ENCODE results near the gene RGS6. TPM values are rescaled to one million over a fixed set of nuclear protein-coding genes. Genes with fewer than 3 reads are reported as not detected.

The RGS6 gene
- polyA plus RNA-seq, 1 donor = 1.00 TPM

DNA sequence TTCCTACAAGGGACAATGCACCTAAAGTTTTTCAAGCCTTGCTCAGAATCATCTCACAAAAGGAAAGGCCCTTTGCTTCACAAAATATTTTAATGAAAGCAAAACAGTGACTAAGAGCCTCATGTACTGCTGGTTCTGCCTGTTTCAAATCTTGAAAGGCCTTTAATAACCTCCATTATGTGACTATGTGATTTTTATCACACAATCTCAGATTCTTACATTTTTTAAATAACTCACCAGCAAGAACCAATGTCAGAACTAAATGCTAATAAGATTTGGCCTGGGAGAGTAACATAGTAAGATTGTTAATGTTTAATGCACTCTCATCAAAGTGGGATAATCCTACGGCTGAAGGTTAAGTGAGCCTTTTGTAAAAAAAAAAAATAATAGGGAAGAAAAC is 378.9 kb downstream of the RGS6 start:
- DNase-seq = no peak

DNA sequence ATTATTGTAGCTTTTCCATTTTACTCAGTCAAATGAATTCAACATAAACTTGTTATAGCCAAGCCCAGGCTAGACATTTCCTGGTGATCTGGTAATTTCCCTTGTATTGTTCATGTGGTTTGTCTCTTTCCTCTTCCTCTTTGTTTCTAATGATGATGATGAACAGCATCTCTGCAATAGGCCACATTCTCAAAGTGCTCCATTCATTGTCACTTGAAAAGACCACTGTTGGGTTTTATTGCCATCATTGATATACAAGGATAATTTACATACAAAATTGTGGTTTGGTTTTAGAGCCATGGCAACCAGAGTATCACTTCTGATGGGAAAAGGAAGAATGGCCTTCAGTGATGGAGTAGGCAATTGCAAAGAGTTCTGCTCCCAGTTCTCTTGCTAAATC is 379.3 kb downstream of the RGS6 start:
- no peak for DNase-seq

DNA sequence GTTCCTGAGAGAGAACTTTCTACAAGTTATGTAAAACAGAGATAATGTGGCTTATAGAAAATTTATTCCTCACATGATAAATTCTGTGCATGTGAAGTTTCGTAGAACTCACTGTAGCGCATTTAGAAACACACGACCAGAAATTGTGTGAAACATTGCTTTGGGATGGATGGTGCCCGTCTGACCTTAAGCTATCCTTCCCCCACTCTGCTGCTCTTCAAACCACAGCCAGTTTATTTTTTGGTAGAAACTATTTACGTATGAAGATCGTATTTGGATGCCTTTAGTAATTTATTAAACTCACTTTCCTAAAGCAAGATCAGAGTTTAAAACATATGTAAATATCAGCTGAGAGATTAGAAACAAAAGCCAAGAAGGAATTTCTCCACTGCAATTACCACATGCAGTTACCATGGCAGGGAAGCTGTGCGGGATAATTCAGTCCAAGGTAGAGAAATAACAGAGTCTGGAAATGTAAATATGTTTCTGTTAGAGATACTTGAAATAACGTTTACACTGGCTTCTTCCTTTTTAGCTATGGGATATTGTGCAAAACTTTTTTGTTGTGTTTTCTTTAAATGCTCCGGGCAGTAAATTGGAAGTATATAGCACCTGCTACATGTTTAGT is 382.7 kb downstream of the RGS6 start:
- no peak for DNase-seq

DNA sequence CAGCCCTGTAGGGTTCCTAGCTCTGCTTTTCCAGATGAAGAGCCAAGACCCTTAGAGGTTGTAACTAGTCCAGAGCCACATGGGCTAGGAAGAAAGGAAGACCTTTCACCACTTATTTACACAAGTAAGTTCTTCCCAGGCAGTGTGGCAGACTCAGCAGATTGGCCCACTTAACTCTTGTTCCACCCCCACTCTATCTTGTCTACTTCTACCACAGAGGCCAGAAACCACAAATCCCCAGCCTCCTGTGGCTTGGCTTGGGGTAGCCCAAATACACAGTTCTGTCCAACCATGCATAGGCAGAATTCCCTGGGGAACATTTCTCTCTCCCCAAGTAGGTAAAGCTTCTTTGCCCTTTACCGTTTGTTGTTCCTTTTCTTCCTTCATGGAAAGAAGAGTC is 383.5 kb downstream of the RGS6 start:
- DNase-seq = no peak

DNA sequence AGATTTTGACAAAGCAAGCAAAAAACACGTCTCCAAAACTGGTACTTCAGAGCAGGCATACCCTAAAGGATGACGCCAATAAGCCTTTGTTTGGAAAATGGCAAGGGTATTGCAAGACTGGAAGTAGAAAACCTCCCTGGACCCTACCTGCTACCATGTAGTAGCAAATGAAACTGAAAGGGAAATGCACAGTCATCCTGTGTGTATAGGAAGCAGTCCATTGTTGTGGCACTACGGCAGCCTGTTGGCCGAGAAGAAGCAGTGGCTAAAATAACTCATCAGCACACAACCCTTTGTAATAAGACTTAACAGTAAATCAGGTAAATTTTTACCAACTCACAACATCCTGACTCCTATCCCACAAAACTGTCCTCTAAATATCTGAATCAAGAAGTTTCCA is 386.4 kb downstream of the RGS6 start:
- no peak for DNase-seq

DNA sequence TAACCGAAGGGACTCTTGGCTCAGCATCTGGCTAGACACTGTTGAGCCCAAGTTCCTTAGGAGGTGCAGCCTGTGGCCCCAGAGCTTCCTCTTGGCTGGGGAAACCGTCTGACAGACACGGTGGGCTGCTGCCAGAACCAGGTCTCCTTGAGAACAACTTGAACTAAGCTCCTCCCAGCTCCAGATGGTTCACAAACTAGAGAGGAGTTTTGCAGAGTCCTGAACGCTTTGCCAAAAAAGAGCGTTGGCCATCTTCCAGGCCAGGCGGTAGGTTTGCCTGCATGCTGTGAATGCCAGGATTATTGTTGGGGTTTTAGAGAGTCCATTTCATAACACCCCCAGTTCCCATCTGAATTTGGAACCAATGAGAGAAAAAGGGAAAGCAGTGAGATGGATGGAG is 399.8 kb downstream of the RGS6 start:
- DNase-seq = no peak

DNA sequence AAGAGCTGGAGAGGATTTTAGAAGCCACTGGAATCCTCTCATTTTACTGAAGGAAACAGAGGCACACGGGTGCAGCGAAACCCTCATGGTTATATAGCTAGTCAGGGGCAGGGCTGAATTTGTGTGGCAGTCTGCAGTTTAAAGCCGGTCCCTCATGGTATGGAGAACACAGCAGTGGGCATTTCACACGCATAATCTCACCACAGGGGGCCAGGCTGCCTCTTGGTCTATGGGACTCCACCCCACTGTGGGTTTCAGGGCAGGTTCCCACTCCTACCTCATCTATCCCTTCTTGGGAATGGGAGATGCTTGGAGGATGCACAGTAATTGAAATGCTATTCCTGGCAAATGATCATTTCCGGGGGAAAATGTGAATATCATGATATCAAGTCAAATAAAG is 400.6 kb downstream of the RGS6 start:
- DNase-seq = no peak

DNA sequence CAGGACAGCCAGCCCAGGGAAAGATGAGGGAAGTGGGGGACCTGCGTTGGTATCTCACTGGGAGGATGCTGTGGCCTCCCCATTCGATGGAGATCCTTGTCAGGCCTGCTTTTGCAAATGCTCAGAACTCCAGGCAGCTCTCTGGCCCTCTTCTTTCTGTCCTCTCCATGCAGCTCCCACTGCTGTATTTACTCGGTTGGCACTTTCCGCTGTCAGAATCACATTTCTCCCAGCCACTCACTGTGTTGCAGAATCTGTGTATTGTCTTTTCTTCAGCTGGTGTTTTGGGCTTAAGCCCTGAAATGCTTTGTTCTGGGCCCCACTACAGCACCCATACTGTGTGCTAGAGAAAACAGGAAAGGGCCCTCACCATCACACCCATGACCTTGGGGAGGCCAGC is 401.1 kb downstream of the RGS6 start:
- DNase-seq = no peak

DNA sequence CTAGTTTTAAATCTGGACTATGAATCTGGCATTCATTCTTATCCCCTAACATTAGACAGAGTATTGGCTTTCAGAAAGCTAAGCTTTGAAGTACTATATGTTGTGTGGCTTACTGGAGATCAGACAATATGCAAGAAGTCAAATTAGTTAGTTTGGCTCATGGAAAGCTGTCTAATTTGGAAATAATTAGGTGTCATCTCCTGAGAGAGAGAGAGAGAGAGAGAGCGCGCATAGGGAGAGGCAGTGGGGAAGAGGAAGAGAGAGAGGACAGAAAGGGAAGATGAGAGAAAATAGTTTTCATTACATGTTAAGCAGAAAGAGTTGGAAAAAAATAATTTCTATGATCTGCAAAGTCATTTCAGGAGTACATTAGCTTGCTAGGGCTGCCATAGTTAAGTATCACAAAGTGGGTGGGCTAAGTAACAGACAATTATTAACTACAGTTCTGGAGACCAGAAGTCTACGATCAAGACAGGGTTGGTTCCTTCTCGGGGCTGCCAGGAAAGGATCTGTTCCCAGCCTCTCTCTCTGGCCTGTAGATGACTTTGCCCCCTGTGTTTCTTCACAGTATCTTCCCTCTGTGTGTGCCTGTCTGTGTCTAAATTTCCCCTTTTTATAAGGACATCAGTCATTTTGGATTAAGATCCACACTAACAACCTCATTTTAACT is 404.2 kb downstream of the RGS6 start:
- DNase-seq = no peak

DNA sequence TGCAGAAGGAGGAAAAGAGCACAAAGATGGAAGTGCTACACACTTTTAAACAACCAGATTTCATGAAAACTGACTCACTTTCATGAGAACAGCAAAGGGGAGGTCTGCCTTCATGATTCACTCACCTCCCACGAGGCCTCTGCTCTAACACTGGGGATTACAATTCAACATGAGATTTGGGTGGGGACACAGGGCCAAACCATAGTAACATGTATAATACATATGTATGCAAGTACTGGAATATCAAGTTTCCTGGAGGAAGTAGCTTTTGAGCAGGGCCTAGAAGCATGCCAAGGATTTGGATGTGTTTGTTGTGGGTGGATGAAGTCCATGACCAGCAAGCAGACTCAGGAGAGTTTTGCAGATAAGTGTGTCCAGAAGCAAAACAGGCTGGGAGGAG is 409.0 kb downstream of the RGS6 start:
- DNase-seq = no peak

DNA sequence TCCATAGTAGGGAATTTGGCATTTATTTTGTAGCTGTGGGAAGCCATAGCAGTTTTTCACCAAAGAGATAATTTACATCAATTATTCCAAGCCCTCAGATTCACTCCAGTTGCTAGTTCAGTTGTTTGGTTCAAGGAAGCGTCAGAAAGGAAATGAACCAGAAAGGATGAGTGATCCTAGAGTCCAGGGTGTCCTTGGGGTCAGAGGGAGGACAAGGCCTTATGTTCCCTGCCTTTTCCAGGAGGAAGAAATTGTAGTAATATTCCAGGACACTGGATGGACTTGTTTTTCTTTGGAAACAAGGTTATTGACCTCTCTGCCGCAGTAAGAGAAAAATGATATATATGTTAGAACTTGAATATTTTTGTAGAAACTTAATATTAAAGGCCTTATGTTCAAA is 409.5 kb downstream of the RGS6 start:
- DNase-seq = no peak

DNA sequence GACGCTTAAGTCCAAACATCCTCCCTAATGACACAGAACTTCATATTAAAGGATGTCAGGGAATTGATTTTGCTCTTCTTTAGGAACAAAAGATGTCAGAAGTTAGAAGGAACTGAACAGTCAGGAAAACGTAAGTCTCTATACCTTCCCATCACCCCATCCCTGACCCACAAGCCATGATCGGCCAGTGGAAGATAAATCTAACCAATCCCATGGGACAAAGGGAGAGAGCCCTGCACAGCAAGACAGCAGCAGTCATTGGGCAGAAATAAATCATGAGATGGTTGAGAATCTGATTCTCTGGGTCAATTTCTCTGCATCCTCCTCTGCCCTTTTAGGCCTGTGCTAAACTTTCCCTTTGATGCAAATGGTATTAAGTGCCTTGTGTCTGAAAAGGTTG is 414.9 kb downstream of the RGS6 start:
- no peak for DNase-seq

DNA sequence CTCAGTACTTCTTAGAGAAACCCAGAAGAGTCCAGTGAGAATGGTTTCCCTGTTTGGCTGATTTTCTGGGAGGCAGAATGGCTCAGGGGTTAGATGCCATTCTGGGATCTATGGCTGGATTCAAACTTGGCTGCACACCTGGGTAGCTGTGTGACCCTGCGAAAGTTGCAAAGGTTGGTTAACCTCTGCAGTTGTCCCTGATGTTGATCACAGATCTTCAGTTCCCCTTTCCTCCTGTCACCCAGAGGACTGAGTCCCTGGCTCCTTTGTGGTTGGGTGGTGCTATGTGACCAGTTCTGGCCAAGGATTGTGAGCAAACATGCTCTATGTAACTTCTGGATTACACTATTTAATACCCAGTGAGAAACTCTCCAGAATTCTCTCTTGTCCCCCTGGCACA is 418.0 kb downstream of the RGS6 start:
- DNase-seq = no peak

DNA sequence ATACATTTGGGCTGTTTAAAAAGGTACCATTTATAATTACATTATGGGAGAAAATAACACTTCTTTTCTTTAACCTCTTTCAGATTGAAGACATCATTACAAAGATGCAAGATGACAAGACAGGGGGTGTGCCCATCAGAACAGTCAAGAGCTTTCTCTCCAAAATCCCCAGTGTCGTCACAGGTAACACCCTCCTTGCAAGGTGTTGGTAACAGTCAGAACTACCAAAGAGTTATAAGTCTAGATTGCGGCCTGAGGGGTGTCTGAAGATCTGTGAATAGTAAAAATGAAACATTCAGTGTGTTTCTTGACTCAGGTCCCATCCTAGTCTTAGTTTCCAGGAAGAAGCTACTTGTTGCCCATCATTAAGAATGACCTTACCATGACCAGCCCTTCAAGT is 419.8 kb downstream of the RGS6 start:
- no peak for DNase-seq

DNA sequence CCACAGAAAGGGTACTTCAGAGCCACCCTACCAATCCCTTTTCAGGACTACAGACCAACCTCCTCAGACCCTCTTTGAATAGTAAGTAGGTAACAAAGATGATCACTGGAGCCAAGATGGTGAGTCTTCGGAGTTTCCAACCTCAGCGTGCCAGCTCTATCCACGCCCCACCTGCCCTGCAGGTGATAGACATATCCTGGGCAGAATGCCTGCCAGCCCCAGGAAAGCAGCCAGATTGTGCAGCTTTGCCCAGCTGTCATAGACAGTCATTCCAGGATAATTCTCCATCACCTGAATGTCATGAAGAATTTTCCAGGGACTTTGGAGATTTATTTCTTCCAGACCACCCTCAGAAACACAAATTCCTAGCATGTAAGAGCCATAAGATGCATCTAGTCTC is 434.4 kb downstream of the RGS6 start:
- DNase-seq = no peak

DNA sequence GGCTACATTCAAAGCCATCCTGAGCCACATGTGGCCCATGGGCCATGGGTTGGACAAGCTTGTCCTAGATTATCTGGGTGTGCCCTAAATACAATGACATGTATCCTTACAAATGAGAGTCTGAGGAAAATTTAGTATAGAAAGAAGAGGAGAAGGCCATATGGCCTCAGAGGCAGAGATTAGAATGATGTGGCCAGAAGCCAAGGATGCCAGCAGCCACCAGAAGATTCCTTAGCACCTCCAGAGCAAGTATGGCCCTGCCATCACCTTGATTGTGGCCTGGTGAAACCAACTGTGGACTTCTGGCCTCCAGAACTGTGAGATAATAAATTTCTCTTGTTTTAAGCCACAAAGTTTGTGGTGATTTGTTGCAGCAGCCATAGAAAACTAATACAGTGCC is 436.9 kb downstream of the RGS6 start:
- DNase-seq = no peak

DNA sequence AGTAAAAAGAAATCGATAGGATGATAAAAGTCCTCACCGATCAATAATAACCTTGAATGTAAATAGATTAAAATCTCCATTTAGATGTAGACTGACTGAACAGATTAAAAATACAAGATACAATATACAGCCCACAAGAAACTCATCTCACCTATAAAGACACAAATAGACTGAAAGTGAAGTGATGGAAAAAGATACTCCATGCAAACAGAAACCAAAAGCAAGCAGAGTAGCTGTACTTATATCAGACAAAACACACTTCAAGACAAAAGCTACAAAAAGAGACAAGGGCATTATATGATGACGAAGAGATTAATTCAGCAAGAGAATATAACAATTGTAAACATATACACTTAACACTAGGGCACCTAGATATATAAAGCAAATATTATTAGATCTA is 444.8 kb downstream of the RGS6 start:
- DNase-seq = no peak

DNA sequence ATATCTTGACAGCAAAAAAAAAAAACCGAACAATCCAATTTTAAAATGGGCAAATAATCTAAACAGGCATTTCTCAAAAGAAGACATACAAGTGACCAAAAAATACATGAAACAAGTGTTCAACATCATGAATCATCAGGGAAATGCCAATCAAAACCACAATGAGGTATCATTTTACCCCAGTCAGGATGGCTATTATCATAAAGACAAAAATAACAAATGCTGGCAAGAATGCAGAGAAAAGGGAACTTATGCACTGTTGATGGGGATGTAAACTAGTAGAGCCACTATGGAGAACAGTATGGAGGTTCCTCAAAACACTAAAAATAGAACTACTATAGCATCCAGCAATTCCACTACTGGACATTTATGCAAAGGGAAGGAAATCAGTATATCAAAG is 448.2 kb downstream of the RGS6 start:
- no peak for DNase-seq

DNA sequence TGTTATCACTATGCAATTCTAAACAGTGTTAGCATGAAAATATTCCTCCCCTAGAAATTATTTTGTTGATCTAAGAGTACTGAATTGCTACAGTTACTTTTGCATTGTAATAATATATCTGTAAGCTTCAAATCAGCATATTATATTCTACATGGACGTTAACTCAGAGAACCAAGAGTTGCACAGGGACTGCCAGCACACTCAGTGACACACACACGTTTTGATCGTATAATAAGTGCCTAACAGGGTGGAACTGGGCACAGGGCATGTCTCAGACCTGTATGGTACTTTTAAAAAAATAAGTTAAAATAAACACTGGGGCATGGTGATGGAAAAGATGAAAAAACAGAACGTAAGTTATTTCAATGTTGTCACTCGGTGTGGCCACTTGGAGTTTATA is 451.6 kb downstream of the RGS6 start:
- no peak for DNase-seq

DNA sequence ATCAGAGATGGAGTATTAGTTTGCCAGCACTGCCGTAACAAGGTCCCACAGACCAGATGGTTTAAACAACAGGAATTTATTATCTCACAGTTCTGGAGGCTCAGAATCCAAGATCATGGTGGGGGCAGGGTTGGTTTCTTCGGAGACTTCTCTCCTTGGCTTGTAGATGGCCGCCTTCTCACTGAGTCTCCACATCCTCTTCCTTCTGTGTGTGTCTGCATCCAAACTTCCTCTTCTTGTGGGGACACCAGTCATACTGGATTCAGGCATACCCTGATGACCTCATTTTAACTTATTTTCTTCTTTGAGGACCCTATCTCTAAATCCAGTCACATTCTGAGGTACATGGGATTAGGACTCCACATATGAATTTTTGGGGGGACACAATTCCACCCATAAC is 455.5 kb downstream of the RGS6 start:
- no peak for DNase-seq

DNA sequence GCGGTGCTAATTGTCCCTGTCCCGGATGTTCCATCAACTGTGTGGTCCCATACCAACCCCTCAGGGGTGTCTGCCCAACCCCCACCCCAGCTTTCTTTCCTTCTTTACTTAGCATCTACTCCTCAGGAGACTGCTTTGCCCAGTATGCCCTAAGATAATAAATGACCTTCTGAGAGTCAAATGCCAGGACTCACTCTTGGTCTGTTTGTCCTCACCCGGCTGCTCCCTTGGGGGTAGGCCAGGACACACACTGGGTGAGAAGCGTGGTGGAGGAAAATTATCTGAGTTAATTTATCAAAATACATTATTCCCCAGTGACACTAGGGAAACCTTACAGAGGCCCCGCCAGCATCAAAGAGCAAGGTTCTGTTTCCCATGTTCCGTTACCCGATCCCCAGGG is 457.0 kb downstream of the RGS6 start:
- no peak for DNase-seq

DNA sequence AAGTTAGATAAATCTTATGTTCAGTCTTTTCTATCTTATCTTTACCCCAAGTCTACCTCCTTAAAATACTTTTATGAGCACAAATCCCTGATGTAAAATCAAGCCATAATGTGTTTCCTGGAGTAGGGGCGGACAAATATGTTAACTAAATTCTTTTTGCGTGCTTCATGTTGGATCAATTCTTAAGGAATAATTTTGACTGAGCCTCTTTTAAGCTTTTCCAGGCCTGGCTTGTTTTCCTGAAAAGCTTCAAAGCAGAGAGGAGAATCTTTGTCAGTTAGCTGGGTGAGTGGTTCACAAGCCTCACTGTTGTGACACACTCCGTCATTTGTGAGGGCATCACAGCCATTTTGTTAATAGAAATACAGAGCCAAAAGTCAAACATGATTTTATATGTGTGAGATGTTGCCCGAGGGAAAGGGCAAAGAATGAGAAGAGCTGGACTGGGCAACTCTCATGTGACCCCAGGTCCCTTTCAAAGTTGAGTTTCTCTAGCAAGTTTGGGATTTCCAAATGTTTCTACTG is 468.9 kb downstream of the RGS6 start:
- no peak for DNase-seq

DNA sequence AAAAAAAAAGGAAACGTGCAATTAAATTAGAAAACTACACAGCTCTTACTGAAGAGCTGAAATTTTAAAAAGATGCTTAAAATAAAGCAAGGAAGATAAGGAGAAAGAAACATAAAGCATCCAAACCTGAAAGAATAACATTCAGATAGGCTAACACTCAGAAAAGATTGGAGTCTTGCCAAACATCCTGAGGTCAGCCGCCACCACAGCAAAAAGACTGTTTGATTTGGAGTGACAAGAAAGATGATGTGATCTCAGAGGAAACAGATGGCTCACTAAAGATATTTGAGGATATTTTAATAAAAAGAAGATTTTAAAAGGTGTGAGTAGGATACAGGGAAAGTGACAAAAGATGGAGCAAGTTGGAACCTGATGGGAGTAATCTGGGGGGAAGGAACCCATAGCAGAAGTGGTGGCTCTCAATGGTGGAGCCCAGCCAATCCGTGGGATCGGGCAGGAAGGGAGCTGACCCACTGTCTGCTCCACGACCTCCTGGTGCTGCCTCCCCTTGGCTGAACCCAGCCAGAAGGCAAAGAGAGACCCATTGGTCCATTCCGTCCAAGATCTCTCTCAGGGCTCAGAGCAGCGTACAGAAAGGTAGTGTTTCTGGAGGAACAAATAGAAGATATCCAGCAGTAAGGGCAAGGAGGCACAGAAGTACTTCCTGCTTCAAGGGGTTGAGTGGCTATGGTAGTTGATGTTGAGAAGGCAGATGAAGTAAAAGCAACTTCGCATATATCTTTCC is 469.6 kb downstream of the RGS6 start:
- no peak for DNase-seq

DNA sequence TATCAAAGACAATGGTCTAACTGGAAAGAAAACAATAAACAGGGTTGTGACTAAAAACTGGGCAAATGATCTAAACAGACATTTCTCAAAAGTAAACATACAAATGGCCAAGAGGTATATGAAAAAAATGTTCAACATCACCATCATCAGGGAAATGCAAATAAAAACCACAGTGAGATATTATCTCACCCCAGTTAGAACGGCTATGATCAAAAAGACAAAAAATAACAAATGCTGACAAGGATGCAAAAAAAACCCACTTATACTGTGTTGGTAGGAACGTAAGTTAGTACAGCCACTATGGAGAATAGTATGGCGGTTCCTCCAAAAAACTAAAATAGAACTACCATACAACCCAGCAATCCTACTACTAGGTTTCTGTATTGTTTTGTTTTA is 470.1 kb downstream of the RGS6 start:
- DNase-seq = no peak
